ENCODE results near the gene CDH13.

The CDH13 gene

GRCh38 chr16:83577078-83577745, 950.4 kb downstream of the CDH13 start:
- no peak overlapping the region for H4K91ac ChIP-seq (ENCODE audit: low read length)
- no peak overlapping the region for H3K27ac ChIP-seq (ENCODE audit: low read length, poor library complexity, severe bottlenecking)
- H2AK5ac ChIP-seq (ENCODE audit: low read length, severe bottlenecking): no peak overlapping the region
- H3K18ac ChIP-seq (ENCODE audit: low read depth in 1 of 2, low read length in 2 of 2): no peak overlapping the region
- no peak overlapping the region for H4K8ac ChIP-seq (ENCODE audit: low read length)
- no peak overlapping the region for H3K14ac ChIP-seq (ENCODE audit: low read length in 2 of 2)
- H3K9me3 ChIP-seq (ENCODE audit: control insufficient read depth, low read length): no peaks in the 10 kb centered on the region
- H3K4ac ChIP-seq (ENCODE audit: low read depth in 1 of 2, low read length in 2 of 2): no peak overlapping the region
- no peak for DNase-seq
- H2BK120ac ChIP-seq (ENCODE audit: low read depth, low read length): no peak overlapping the region
- H3K4me2 ChIP-seq (ENCODE audit: low read length, poor library complexity, severe bottlenecking): no peak overlapping the region
- H2BK5ac ChIP-seq (ENCODE audit: low read depth, low read length, poor library complexity, severe bottlenecking): no peak overlapping the region
- H3K36me3 ChIP-seq (ENCODE audit: control insufficient read depth in 1 of 2, insufficient read depth in 2 of 2, low read depth in 1 of 2, low read length in 2 of 2): peaks cover 0 to 3% of the 10 kb centered on the region in 2 experiments
- peaks cover 4% of the 10 kb centered on the region for H3K4me1 ChIP-seq (ENCODE audit: control insufficient read depth, insufficient read depth, low read depth, low read length)
- H3K79me1 ChIP-seq (replicated peaks; ENCODE audit: low read length, poor library complexity, severe bottlenecking): no peaks in the 10 kb centered on the region
- H2BK12ac ChIP-seq (ENCODE audit: low read length in 2 of 2): no peak overlapping the region
- no peak overlapping the region for H2AFZ ChIP-seq (ENCODE audit: low read depth, low read length)
- H2BK15ac ChIP-seq (ENCODE audit: low read depth, poor library complexity, severe bottlenecking): no peak overlapping the region
- H3K23ac ChIP-seq (ENCODE audit: low read length in 2 of 2): no peak overlapping the region
- WGBS: 100% methylated on average over 4 of the region's 7 CpGs
- H3K9ac ChIP-seq (ENCODE audit: low read length): no peak overlapping the region
- H3K4me3 ChIP-seq (ENCODE audit: insufficient read depth in 1 of 2, low read depth in 1 of 2, low read length in 2 of 2): no peak overlapping the region
- H3K27me3 ChIP-seq (ENCODE audit: control insufficient read depth in 1 of 2, insufficient read depth in 1 of 2, low read length in 2 of 2): no peaks in the 10 kb centered on the region

GRCh38 chr16:83578171-83578570, 951.4 kb downstream of the CDH13 start:
- no peak overlapping the region for H4K8ac ChIP-seq (ENCODE audit: low read length)
- H3K27me3 ChIP-seq (ENCODE audit: control insufficient read depth in 1 of 2, insufficient read depth in 1 of 2, low read length in 2 of 2): no peaks in the 10 kb centered on the region
- no peak overlapping the region for H2AFZ ChIP-seq (ENCODE audit: low read depth, low read length)
- H2BK15ac ChIP-seq (ENCODE audit: low read depth, poor library complexity, severe bottlenecking): no peak overlapping the region
- no peak overlapping the region for H3K18ac ChIP-seq (ENCODE audit: low read depth in 1 of 2, low read length in 2 of 2)
- H3K4me3 ChIP-seq (ENCODE audit: insufficient read depth in 1 of 2, low read depth in 1 of 2, low read length in 2 of 2): no peak overlapping the region
- DNase-seq: no peak
- peaks cover 4% of the 10 kb centered on the region for H3K4me1 ChIP-seq (ENCODE audit: control insufficient read depth, insufficient read depth, low read depth, low read length)
- H2BK12ac ChIP-seq (ENCODE audit: low read length in 2 of 2): no peak overlapping the region
- H3K4ac ChIP-seq (ENCODE audit: low read depth in 1 of 2, low read length in 2 of 2): no peak overlapping the region
- peaks cover 0 to 3% of the 10 kb centered on the region in 2 experiments for H3K36me3 ChIP-seq (ENCODE audit: control insufficient read depth in 1 of 2, insufficient read depth in 2 of 2, low read depth in 1 of 2, low read length in 2 of 2)
- H2BK120ac ChIP-seq (ENCODE audit: low read depth, low read length): no peak overlapping the region
- H2BK5ac ChIP-seq (ENCODE audit: low read depth, low read length, poor library complexity, severe bottlenecking): no peak overlapping the region
- WGBS: 79% methylated on average over 7 of the region's 7 CpGs
- H4K91ac ChIP-seq (ENCODE audit: low read length): no peak overlapping the region
- no peaks in the 10 kb centered on the region for H3K79me1 ChIP-seq (replicated peaks; ENCODE audit: low read length, poor library complexity, severe bottlenecking)
- no peak overlapping the region for H3K27ac ChIP-seq (ENCODE audit: low read length, poor library complexity, severe bottlenecking)
- no peak overlapping the region for H3K9ac ChIP-seq (ENCODE audit: low read length)
- H2AK5ac ChIP-seq (ENCODE audit: low read length, severe bottlenecking): no peak overlapping the region
- no peak overlapping the region for H3K4me2 ChIP-seq (ENCODE audit: low read length, poor library complexity, severe bottlenecking)
- H3K14ac ChIP-seq (ENCODE audit: low read length in 2 of 2): no peak overlapping the region
- H3K23ac ChIP-seq (ENCODE audit: low read length in 2 of 2): no peak overlapping the region
- no peaks in the 10 kb centered on the region for H3K9me3 ChIP-seq (ENCODE audit: control insufficient read depth, low read length)

DNA sequence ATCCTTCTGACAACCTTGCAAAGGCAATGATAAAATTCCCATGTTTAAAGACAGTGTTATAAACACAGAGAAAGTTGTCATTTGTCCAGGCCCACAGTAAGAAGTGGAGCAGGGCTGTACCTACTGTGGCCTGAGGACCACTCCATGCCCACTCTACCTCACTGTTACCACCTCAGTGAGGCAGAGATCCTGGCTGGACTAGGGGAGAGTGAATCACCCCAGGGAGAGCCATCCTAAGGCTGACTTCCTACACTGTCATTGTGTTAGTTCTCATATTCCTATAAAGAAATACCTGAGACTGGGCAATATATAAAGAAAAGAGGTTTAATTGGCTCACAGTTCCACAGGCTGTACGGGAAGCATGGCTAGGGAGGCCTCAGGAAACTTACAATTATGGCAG, 952.3 kb downstream of the CDH13 start:
- Histone ChIP-seq H3K27me3 (ENCODE audit: control insufficient read depth in 1 of 2, insufficient read depth in 1 of 2, low read length in 2 of 2) (no peaks in the 10 kb centered on the region), H3K4ac (ENCODE audit: low read depth in 1 of 2, low read length in 2 of 2) (no peak overlapping the region)
- no CpG with 5 or more reads among the region's 1 CpG for WGBS

GRCh38 chr16:83579436-83579835, 952.7 kb downstream of the CDH13 start:
- Histone ChIP-seq H3K79me1 (replicated peaks; ENCODE audit: low read length, poor library complexity, severe bottlenecking) (no peaks in the 10 kb centered on the region), H2BK15ac (ENCODE audit: low read depth, poor library complexity, severe bottlenecking) (no peak overlapping the region), H3K4ac (ENCODE audit: low read depth in 1 of 2, low read length in 2 of 2) (no peak overlapping the region), H3K18ac (ENCODE audit: low read depth in 1 of 2, low read length in 2 of 2) (no peak overlapping the region), H3K4me3 (ENCODE audit: insufficient read depth in 1 of 2, low read depth in 1 of 2, low read length in 2 of 2) (no peak overlapping the region), H3K9ac (ENCODE audit: low read length) (no peak overlapping the region), H3K14ac (ENCODE audit: low read length in 2 of 2) (no peak overlapping the region), H2BK120ac (ENCODE audit: low read depth, low read length) (no peak overlapping the region), H3K4me2 (ENCODE audit: low read length, poor library complexity, severe bottlenecking) (no peak overlapping the region), H3K23ac (ENCODE audit: low read length in 2 of 2) (no peak overlapping the region), H3K27ac (ENCODE audit: low read length, poor library complexity, severe bottlenecking) (no peak overlapping the region), H2BK5ac (ENCODE audit: low read depth, low read length, poor library complexity, severe bottlenecking) (no peak overlapping the region), H4K91ac (ENCODE audit: low read length) (no peak overlapping the region), H4K8ac (ENCODE audit: low read length) (no peak overlapping the region), H3K36me3 (ENCODE audit: control insufficient read depth in 1 of 2, insufficient read depth in 2 of 2, low read depth in 1 of 2, low read length in 2 of 2) (peaks cover 0 to 3% of the 10 kb centered on the region in 2 experiments), H3K27me3 (ENCODE audit: control insufficient read depth in 1 of 2, insufficient read depth in 1 of 2, low read length in 2 of 2) (no peaks in the 10 kb centered on the region), H2BK12ac (ENCODE audit: low read length in 2 of 2) (no peak overlapping the region), H2AK5ac (ENCODE audit: low read length, severe bottlenecking) (no peak overlapping the region), H3K9me3 (ENCODE audit: control insufficient read depth, low read length) (no peaks in the 10 kb centered on the region), H2AFZ (ENCODE audit: low read depth, low read length) (no peak overlapping the region), H3K4me1 (ENCODE audit: control insufficient read depth, insufficient read depth, low read depth, low read length) (peaks cover under 1% of the 10 kb centered on the region)
- no peak for DNase-seq
- 79% methylated on average over 3 of the region's 3 CpGs for WGBS

More for the DNA sequence above, 952.3 kb downstream of the CDH13 start:
- H2AK5ac ChIP-seq (ENCODE audit: low read length, severe bottlenecking): no peak overlapping the region
- no peaks in the 10 kb centered on the region for H3K79me1 ChIP-seq (replicated peaks; ENCODE audit: low read length, poor library complexity, severe bottlenecking)
- no peak overlapping the region for H3K27ac ChIP-seq (ENCODE audit: low read length, poor library complexity, severe bottlenecking)
- no peak overlapping the region for H3K18ac ChIP-seq (ENCODE audit: low read depth in 1 of 2, low read length in 2 of 2)
- H3K14ac ChIP-seq (ENCODE audit: low read length in 2 of 2): no peak overlapping the region
- H3K36me3 ChIP-seq (ENCODE audit: control insufficient read depth in 1 of 2, insufficient read depth in 2 of 2, low read depth in 1 of 2, low read length in 2 of 2): peaks cover 0 to 3% of the 10 kb centered on the region in 2 experiments
- no peaks in the 10 kb centered on the region for H3K9me3 ChIP-seq (ENCODE audit: control insufficient read depth, low read length)
- H4K91ac ChIP-seq (ENCODE audit: low read length): no peak overlapping the region
- DNase-seq: no peak
- H3K4me3 ChIP-seq (ENCODE audit: insufficient read depth in 1 of 2, low read depth in 1 of 2, low read length in 2 of 2): no peak overlapping the region
- H3K23ac ChIP-seq (ENCODE audit: low read length in 2 of 2): no peak overlapping the region
- H3K4me1 ChIP-seq (ENCODE audit: control insufficient read depth, insufficient read depth, low read depth, low read length): peaks cover 4% of the 10 kb centered on the region
- no peak overlapping the region for H2BK5ac ChIP-seq (ENCODE audit: low read depth, low read length, poor library complexity, severe bottlenecking)
- H2BK120ac ChIP-seq (ENCODE audit: low read depth, low read length): no peak overlapping the region
- no peak overlapping the region for H2BK15ac ChIP-seq (ENCODE audit: low read depth, poor library complexity, severe bottlenecking)
- no peak overlapping the region for H2BK12ac ChIP-seq (ENCODE audit: low read length in 2 of 2)
- no peak overlapping the region for H4K8ac ChIP-seq (ENCODE audit: low read length)
- H2AFZ ChIP-seq (ENCODE audit: low read depth, low read length): no peak overlapping the region
- no peak overlapping the region for H3K4me2 ChIP-seq (ENCODE audit: low read length, poor library complexity, severe bottlenecking)
- no peak overlapping the region for H3K9ac ChIP-seq (ENCODE audit: low read length)
